ENCODE data around the gene KIF22.

The KIF22 gene

GRCh38 chr16:29790183-29790948, at the start of gene KIF22:
KIF22 (plus strand) TSS chr16:29790751; CDS start chr16:29790760, 9 bp downstream.
- Histone ChIP-seq H3K4me3 (ENCODE audit: low read depth, low read length) (peak within 1 kb of the TSS; percentile 91), H3K27ac (peak within 1 kb of the TSS; percentile 97), H3K9me3 (ENCODE audit: severe bottlenecking) (no peaks in the 10 kb centered on the region), H3K27me3 (ENCODE audit: insufficient read depth, low read depth, severe bottlenecking) (no peaks in the 10 kb centered on the region), H3K36me3 (peaks cover 43% of the 10 kb centered on the region)
- peak; percentile 99 for DNase-seq
- peak; percentile 89 for TF ChIP-seq CTCF (IDR thresholded peaks at IDR 0.05; ENCODE audit: low read depth, low read length)

- peaks cover 1% of the 10 kb centered on the region for H3K9me3 ChIP-seq (ENCODE audit: severe bottlenecking)
- no peaks in the 10 kb centered on the region for H3K27me3 ChIP-seq (ENCODE audit: insufficient read depth, low read depth, severe bottlenecking)
- H3K4me3 ChIP-seq (ENCODE audit: low read depth, low read length), result no peak overlapping the region
- no peak for TF ChIP-seq CTCF (IDR thresholded peaks at IDR 0.05; ENCODE audit: low read depth, low read length)
- no peaks in the 10 kb centered on the region for H3K36me3 ChIP-seq
- DNase-seq, result no peak
- no peak overlapping the region for H3K27ac ChIP-seq
Measured at GRCh38 chr16:29742683-29743275, 47.8 kb upstream of the KIF22 start.

- Histone ChIP-seq H3K27me3 (ENCODE audit: insufficient read depth, low read depth, severe bottlenecking) (no peaks in the 10 kb centered on the region), H3K4me3 (ENCODE audit: low read depth, low read length) (no peak overlapping the region), H3K36me3 (no peaks in the 10 kb centered on the region), H3K27ac (no peak overlapping the region), H3K9me3 (ENCODE audit: severe bottlenecking) (peaks cover 7% of the 10 kb centered on the region)
- TF ChIP-seq CTCF (IDR thresholded peaks at IDR 0.05; ENCODE audit: low read depth, low read length), result no peak
- no peak for DNase-seq
Measured at GRCh38 chr16:29743475-29743826, 47.1 kb upstream of the KIF22 start.

- H3K9me3 ChIP-seq (ENCODE audit: severe bottlenecking), result peaks cover 10% of the 10 kb centered on the region
- no peak overlapping the region for H3K4me3 ChIP-seq (ENCODE audit: low read depth, low read length)
- no peak for TF ChIP-seq CTCF (IDR thresholded peaks at IDR 0.05; ENCODE audit: low read depth, low read length)
- no peak overlapping the region for H3K27ac ChIP-seq
- no peaks in the 10 kb centered on the region for H3K36me3 ChIP-seq
- no peak for DNase-seq
- no peaks in the 10 kb centered on the region for H3K27me3 ChIP-seq (ENCODE audit: insufficient read depth, low read depth, severe bottlenecking)
Measured at GRCh38 chr16:29743827-29744531, 46.6 kb upstream of the KIF22 start.

- Histone ChIP-seq H3K4me3 (ENCODE audit: low read depth, low read length) (no peak overlapping the region), H3K36me3 (no peaks in the 10 kb centered on the region), H3K27ac (no peak overlapping the region), H3K27me3 (ENCODE audit: insufficient read depth, low read depth, severe bottlenecking) (no peaks in the 10 kb centered on the region), H3K9me3 (ENCODE audit: severe bottlenecking) (peaks cover 10% of the 10 kb centered on the region)
- TF ChIP-seq CTCF (IDR thresholded peaks at IDR 0.05; ENCODE audit: low read depth, low read length), result no peak
- no peak for DNase-seq
Measured at GRCh38 chr16:29744541-29745101, 45.9 kb upstream of the KIF22 start.
